Measurements from ENCODE around the gene UCN.
A peak's percentile ranks its signal among the peaks of the same experiment; 100 is the strongest.
"Not testable (repeated sequence)": the region's sequence is repeated elsewhere in the genome, so short reads cannot be mapped to it uniquely, and the experiment has no call there.

Gene UCN, protein sequence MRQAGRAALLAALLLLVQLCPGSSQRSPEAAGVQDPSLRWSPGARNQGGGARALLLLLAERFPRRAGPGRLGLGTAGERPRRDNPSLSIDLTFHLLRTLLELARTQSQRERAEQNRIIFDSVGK

DNA sequence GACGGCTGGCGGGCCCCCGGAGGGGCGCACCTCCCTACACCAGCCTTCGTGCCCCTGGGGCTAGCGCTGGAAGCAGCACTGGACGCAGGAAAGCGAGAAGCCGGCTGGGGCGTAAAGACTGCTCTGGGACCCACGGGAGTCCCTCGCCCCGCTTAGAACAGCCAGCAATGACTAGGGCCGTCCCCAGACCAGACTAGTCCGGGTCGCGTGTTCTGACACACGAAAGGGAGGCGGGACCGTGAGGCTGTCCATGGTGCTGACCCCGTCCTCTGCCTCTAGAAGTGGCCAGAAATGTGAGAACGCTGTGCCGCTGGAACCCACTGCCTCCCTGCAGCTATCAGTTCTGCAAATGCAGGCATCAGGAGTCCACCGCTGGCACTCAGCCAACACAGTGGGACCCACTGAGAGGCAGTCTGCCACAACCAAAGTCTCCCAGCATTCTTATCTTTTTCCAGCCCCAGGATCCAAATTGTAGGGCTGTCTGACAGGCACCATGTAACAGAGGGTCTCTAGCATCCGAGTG, at the start of gene UCN:
Gene UCN, minus strand, starts transcription at position 87 of the 523 bp plus-strand sequence. CDS start 550 bp downstream, outside the sequence.
- no peak for DNase-seq

DNA sequence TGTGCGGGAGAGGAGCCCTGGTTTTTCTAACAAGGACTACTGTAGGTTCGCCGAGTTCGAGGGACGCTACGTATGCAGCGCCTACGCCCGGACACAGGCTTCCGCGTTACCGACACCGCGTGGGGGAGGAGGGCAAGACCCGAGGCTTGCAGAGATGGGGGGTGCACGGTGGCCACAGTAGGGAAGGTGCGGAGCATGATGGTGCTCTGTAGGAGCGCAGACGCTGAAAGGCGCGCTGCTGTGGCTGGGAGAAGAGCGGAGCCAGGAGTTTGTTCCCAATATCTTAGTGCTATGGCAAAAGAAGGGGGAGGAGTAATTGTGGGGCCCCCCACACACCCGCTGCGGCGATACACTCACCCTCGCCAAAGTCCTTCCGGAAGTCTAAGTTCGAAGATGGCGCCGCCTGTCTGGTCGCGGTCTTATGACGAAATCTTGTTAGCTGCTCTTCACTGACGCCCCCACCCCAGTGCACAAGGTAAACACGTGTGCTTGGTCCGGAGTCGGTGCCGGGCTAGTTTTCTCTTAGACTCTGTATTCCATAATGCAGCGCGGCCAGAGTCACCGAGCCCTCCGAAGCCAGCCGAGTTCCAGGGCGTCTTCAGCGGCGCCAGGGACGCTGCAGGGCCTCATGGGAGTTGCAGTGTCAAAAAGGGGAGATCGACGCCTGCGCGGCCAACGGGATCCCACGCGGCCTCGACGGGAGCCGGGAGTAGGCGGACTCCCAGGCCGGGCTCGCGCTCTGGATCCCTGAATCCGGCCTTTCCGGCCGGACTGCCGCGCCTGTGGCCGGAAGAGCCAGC, 48.3 kb upstream of the UCN start, which contains the start of gene GTF3C2:
Gene GTF3C2, minus strand, starts transcription at position 383 of the 800 bp plus-strand sequence. CDS start 13,210 bp downstream, outside the sequence.
- peak; percentile 96 for DNase-seq

DNA sequence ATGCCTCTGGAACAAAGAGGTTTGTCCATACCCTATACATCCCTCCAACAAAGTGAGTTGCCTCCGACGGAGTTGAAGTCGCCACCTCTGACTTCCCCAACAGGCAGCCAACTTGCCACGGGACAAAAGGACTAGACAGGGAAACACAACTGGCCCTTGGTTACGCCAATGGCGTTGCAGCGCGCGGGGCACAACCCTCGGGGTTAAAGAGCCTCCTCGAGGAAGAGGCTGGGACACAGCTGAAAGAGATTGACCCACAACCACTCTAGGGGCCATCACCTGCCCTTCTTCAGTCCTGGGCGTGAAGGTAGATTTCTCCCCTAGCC, 47.8 kb upstream of the UCN start:
- peak; percentile 72 for DNase-seq

DNA sequence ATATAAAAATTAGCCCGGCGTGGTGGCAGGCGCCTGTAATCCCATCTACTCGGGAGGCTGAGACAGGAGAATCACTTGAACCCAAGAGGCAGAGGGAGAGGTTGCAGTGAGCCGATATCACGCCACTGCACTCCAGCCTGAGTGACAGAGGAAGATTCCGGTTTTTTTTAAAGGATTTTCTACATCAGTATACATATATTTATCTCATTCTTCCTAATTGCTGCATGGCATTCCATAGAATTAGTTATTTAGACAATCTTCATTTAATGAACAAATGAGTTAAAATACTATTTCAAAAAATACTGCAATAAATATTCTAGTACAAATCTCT, 46.3 kb upstream of the UCN start:
- no peak for DNase-seq

DNA sequence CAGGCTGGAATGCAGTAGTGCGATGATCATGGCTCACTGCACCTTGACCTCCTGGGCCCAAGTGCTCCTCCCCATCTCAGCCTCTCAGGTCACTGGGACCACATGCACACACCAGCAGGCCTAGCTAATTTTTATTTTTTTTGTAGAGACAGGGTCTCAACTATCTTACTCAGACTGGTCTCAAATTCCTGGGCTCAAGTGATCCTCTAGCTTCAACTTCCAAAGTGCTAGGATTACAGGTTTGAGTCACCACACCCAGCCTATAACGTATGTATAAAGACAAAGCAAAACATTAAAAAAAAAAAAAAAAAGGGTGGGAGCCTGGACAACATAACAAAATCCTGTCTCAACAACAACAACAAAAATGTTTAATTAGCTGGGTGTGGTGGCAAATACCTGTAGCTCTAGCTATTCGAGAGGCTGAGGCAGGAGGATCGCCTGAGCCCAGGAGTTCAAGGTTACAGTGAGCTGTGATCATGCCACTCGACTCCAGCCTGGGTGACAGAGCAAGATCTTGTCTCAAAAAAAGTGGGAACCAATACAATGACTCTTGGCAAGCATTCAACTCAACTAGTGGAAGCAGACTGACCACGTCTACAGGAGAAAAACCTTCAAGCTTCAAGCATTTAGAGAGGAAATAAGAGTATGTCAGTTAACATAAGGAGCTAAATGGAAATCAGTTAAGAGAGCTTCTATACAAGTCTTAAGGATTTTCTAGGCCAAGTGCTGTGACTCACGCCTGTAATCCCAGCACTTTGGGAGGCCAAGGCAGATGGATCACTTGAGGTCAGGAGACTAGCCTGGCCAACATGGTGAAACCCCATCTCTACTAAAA, 45.7 kb upstream of the UCN start:
- DNase-seq = no peak

DNA sequence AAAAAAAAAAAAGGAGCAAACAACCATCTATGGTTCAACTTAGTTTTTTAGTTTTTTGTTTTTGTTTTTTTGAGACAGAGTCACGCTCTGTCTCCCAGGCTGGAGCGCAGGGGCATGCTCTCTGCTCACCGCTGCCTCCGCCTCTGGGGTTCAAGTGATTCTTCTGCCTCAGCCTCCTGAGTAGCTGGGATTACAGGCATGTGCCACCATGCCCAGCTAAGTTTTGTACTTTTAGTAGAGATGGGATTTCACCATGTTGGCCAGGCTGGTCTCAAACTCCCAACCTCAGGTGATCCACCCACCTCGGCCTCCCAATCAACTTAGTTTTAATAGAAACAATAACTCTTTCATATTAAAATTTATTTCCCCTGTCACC, 45.1 kb upstream of the UCN start:
- DNase-seq = not testable (repeated sequence)

DNA sequence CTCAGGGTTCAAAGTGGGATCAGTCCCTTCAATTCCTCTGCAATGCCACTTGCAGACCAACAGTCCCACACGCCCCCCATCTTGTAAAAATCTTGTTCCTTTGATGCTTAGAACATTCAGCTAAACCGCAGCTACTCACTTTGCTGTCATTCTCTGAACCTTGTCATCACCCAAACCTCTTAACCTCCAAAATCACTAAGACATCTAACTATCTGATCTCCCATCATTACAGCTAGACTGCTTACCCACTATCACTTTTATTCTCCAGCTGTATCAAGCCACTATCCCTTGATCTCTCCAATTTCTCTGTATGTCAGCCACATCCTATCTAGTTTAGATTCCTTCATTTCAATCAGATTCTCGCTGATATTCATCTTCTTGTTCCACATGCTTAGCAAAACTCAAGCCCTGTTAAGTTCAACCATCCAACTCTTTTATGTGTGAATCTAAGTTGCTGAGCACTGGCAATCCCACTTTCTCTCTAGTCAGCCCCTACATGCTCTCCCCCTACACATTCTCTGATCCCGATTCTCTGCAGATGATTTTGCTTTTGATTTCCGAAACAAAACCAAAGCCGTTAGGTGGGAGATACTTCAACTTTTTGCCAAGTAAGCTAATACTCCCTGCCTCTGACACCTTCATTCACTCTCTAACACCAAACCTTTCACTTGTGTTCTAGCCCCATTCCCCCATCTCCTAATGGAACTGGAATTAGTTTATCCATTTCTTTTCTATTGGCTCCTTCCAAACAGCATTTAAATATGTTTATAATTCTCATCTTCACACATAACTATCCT, 43.8 kb upstream of the UCN start:
- DNase-seq = no peak

DNA sequence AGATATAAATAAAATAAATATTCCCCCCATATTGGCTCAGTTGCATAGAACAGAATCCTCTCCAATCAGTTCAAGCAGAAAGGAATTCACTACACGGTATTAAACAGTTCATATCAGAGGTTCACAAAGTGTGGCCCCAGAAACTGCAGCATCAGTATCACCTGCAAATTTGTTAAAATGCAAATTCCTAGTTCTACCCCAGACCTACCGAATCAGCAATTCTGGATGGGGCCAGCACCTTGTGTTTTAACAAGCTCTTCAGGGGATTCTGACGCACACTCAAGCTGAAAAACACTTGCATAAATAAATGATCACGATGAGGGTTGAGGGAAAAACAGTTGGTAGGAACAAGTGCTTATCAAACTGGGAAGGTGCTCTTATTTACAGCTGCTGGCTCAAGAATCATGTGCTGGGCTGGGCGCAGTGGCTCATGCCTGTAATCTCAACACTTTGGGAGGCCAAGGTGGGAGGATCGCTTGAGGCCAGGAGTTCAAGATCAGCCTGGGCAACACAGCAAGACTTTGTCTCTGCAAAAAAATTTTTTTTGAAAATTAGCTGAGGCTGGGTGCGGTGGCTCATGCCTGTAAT, 42.0 kb upstream of the UCN start:
- DNase-seq = no peak

DNA sequence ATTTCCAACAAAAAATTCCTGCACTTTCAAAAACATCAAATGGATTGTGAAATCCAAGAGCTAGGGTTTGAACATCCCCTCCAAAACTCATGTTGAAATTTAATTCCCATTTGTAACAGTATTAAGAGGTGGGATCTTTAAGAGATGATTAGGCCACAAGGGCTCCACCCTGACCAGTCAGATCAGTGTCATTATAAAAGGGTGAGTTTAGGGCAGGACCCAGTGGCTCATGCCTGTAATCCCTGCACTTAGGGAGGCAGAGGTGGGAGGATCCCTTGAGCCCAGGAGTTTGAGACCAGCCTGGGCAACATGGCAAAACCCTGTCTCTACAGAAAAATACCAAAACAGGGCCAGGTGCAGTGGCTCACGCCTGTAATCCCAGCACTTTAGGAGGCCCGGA, 39.4 kb upstream of the UCN start:
- no peak for DNase-seq

DNA sequence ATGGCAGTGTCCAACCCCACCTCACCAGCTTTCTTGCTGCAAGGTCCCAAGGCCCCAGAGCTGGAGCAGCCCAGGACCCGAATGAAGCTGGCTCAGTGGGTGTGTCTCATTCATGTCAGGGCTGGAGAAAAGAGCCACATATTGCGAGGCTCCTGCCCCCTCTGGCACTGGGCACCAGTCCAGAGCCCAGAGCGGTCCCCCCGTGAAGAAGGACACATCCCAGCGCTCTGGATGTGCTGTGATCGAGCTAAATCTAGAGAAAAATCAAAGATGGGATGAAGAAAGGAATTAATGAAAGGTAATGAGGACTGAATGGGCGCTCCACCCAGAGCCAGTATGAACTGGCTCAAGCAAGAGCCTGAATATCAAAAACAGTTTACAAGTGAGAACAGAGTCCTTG, 27.9 kb upstream of the UCN start:
- DNase-seq = no peak

DNA sequence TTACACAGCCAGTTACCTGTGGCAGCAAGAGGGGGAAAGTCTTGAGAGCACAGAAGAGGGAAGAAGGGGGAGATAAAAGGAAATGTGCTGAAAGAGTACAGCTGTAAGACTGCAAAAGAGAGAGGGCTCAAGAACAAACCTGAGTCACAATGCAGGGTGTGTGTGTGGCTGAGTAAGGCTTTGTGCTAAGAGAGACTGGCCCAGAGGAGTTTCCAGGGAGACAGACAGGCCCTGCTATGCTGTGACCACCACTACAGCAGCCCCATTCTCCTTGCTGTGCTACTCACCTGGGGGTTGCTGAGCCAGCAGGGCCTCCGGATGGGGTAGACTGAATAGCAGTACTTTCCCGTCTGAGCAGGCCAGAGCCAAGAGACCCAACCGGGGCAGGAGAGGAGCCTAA, 27.1 kb upstream of the UCN start:
- no peak for DNase-seq

DNA sequence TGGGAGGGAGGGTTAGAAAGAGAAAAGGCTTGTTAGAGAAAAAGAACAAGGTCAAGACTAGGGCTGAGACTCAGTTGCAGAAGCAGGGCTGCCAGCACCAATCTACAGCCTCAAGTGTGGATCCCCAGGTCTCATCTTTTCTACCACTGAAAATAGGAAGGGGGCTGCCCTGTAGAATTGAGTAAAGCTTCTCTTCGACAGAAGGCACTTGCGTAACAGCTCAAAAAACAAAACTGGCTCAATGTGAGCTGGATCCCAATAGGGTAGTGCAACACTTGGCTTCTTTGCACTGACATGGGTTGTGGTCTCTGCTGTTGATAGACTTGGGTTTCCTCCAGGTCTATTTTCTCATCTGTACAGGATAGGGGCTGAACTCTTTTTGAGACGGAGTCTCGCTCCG, 16.5 kb upstream of the UCN start:
- DNase-seq = no peak

DNA sequence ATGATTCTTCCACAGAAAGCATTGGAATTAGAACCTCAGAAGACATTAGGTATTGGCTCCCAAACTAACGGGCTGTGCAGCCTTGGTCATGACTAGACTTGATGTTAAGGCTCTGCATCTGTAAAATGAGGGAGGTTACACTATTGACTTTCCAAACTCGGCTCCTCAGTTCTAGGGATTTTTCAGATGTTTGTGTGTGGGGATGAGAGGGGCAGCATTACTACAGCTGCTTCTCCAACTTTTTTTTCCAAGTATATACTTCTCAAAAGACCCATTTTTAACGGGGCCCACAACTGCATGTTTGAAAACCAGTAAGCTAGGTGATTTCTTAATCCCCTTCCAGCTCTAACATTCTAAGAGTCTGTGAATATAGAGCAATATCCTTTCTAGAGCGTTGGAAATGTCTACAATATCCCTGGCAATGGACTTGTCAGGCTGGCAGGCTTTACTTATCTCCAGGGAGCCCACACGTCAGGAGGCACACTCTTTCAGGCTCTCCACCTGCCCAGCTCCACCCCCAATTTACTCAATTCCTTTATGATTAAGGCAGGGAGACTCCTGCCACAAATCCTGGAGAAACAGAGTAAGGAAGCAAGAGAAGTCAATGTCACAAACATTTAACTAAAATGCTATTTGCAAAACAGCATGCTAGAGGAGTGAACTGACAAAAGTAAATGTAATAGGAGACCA, 15.5 kb upstream of the UCN start:
- no peak for DNase-seq

DNA sequence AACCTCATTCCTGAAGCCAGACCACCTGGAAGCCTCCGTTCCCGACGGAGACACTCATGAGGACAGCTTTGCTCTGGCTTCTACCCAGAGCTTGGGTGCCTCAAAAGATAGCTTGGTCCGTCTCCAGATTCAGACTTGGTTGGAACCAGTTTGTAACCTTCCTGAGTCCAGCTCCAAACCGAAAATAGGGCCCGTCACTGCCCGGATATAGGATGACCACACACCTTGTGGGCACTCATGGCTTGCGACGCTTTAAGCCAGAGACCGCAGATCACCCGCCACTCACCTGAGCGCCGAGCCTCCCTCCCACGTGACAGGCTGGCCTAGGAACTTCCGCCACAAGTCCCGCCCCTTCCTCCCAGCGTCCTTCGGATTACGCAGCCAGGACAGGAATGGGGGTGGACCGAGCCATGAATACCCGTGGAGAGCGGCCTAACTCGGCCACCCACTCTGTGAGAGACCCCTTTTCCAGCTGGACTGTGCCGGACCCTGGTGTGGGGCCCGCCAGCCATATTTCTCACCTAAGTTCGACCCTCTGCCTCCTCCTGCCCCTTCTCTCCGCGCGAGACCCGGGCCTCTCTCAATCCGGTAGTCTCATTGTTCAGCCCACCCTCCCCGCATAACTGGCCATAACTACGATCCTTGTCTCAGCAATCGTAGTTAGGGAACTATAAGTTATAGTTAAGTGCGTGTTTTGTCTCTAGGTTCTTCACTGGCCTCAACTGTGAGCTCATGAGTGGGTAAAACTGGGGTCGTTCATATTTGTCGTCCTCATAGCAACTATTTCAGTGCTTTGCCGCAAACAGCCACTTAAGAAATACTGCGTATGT, 14.7 kb upstream of the UCN start, which contains the start of gene MPV17:
Gene MPV17, minus strand, starts transcription at position 332 of the 830 bp plus-strand sequence. CDS start 580 bp downstream, outside the sequence.
- peak; percentile 85 for DNase-seq

DNA sequence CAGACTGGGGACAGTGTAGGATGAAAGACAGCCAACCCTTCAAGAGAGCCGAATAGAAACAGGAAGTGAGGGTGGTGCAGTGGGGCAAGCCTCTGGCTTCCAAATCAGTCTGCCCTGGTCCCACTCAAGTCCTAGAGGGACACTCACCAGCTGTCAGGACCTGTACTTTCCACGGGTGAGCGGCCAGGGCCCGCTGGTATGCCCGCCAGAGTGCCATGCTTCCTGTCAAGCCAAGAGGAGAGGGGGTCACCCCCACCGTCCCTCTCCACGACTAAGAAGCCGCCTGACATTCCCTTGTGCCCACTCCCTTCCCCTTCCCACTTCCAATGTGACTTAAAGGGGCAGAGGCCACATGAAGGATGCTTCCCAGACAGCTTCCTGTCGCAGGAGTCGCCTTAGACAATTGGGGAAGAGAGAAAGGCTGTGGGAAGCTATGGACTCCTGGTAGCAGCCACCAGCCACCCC, 14.1 kb upstream of the UCN start:
- no peak for DNase-seq

DNA sequence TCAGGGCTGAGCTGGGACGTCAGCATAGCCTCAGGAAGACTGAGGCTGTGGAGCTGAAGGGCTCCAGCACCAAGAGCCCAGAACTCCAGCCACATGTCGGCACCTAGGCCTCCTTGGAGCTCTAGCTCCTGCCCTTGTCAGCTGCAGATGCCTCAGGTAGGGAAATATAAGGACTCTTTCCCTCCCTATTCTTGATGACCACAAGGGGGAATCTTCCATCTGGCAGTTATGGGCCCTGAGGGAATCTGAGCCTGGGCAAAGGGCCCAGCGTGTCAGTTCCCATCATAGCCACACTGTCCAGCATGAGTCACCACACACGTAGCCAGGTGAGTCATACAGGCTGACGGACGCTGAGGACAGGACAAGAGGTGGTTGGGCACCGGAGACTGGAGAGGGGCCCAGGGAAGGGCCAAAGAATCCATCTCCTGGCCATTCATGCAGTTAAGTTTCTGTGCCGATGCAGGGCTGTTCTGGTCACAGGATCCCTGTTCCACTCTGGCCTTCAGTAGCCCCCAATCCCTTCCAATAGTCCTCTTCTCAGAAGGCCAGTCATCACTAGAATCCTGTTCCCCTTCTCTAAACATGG, 12.8 kb upstream of the UCN start:
- DNase-seq = no peak

DNA sequence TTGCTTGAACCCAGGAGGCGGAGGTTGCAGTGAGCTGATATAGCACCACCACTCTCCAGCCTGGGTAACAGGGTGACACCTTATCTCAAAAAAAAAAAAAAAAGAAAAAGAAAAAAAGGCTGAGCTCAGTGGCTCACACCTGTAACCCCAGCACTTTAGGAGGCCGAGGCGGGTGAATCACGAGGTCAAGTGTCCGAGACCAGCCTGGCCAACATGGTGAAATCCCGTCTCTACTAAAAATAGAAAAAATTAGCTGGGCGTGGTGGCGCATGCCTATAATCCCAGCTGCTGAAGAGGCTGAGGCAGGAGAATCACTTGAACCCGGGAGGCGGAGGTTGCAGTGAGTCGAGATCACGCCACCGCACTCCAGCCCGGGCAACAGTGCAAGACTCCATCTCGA, 11.6 kb upstream of the UCN start:
- DNase-seq = not testable (repeated sequence)

DNA sequence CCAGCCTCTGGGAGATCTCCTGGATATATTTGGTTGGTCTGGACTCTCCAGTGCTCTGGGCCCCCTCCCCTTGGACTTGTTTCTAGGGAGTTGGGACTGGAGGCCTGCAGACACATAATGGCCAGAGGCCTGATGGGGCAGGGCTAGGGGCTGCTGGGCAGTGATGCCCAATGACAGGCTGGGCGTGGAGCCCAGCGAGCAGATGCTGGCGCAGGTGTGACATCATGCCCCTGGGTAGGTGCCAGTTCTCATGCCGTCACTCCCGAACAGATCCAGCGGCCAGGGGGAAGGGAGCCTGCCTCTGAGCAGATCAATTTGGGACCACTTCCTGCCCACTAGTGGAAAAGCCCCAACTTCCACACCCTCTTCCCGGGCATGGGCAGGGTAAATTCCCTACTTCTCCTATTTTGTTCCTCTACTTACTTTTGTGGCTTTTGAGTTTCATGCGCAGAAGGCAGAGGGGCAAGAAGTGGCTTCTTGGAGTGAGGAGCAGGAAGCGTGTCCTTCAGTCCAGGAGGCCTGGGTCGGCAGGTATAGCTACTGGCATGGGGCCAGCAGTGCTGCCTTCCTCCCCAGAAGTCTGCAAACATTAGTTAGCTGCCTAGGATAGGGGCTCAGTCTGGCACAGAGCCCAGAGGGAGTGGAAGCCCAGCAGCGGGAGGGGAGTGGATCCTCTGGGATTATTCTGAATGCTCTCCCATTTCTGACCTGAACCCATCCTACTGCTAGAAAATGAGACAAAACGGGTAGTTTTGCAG, 8.6 kb upstream of the UCN start:
- peak; percentile 61 for DNase-seq

DNA sequence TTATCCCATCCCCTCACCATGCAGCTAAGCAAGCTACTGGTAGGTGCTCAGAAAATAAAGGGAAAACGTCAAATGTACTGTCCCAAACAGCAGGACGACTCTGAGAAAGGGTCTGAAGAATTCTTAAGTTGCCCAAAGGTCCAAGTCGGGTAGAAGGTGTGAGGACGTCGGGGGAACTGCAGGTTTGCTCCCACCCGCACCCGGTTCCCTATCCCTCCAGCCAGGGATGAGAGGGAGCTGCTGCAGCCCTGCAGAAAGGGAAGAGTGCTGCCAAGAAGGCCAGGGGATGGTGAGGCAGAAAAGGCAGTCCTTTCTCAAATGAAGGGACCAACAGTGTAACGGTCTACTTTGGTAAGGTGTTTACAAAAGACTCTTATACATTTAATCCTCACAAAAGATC, 6.9 kb upstream of the UCN start:
- DNase-seq = no peak

DNA sequence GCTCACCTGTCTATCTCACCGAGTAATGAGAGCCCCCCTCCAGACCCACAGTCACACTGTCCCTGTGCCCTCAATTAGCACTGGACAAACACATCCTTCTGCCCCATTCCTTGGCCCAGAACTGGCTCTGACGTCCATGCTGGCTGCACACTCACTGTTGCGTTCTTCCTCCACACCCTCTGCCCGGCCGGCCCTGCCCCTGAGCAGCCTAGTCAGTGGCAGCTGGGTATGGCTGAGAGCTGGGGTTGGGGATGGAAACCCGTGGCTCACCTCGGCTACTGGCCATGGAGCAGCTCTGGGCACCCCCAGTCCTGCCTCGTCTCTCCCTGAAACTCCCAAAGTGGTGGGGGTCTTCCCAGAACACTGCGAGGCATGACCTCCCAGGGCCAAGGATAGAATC, 6.5 kb upstream of the UCN start:
- DNase-seq = no peak
